A673 (cell line): ENCODE data around the gene PRKCA. TPM values are rescaled to one million over a fixed set of nuclear protein-coding genes. Genes with fewer than 3 reads are reported as not detected.

Experiments
- BruUV-seq: library from RNA; stranded (reverse); fragments of 400-500 nt; replicated peaks from 2 replicates; lab custom pipeline; 2021; lab: Mats Ljungman, UMichigan
- CTCF ChIA-PET: fragments of 300-600 bp; sonication (Branson Sonifier 250); formaldehyde crosslinking; loops from one replicate; lab custom pipeline; 2022; ENCODE audit warnings: antibody characterized with exemption; lab: Charles Lee
- POLR2A ChIA-PET: fragments of 300-600 bp; sonication (Branson Sonifier 250); formaldehyde crosslinking; loops from one replicate; lab custom pipeline; 2022; ENCODE audit warnings: antibody characterized with exemption; ENCODE audit not compliant: low non-redundant PET; lab: Charles Lee
- DNase-seq: peaks from one replicate; pipeline ENCODE4 v3.0.0-alpha.2; 2015; ENCODE audit warnings: low spot score
- H3K27ac ChIP-seq: fragments of 200-600 bp; sonication (generic); 2 replicates; pipeline ENCODE4 v1.5.1; 2016; ENCODE audit warnings: mixed run types, low read depth, mild to moderate bottlenecking, mixed read lengths, antibody characterized with exemption, low read length; ENCODE audit not compliant: poor library complexity, severe bottlenecking
- H3K27me3 ChIP-seq: fragments of 200-600 bp; sonication (generic); replicated peaks from 2 replicates; pipeline ENCODE4 v1.6.1; 2017; ENCODE audit warnings: mixed run types, low read depth, mild to moderate bottlenecking, mixed read lengths, antibody characterized with exemption, low read length; ENCODE audit not compliant: insufficient read depth, poor library complexity
- H3K36me3 ChIP-seq: fragments of 200-600 bp; sonication (generic); 2 replicates; pipeline ENCODE4 v1.6.1; 2016; ENCODE audit warnings: mixed run types, mild to moderate bottlenecking, mixed read lengths, antibody characterized with exemption, low read length; ENCODE audit not compliant: insufficient read depth, poor library complexity, severe bottlenecking
- H3K4me1 ChIP-seq: fragments of 200-600 bp; sonication (generic); 2 replicates; pipeline ENCODE4 v1.6.1; 2017; ENCODE audit warnings: mixed run types, mild to moderate bottlenecking, mixed read lengths, antibody characterized with exemption, low read length; ENCODE audit not compliant: insufficient read depth, poor library complexity, severe bottlenecking
- H3K4me3 ChIP-seq: fragments of 200-600 bp; sonication (generic); 2 replicates; pipeline ENCODE4 v1.5.1; 2016; ENCODE audit warnings: low read depth, mixed run types, mild to moderate bottlenecking, mixed read lengths, low read length; ENCODE audit not compliant: poor library complexity, severe bottlenecking
- H3K9me3 ChIP-seq: fragments of 200-600 bp; sonication (generic); 2 replicates; pipeline ENCODE4 v1.6.1; 2016; ENCODE audit warnings: mixed run types, low read depth, mild to moderate bottlenecking, mixed read lengths, antibody characterized with exemption, low read length; ENCODE audit not compliant: poor library complexity, severe bottlenecking
- EZH2 ChIP-seq: fragments of 200-600 bp; sonication (generic); IDR thresholded peaks from 2 replicates; pipeline ENCODE4 v1.6.1; 2017; ENCODE audit warnings: borderline replicate concordance, low read depth, mild to moderate bottlenecking, mixed read lengths, antibody characterized with exemption, low read length; ENCODE audit not compliant: poor library complexity, severe bottlenecking
- intact Hi-C: fragments of 100-400 bp; cut with micrococcal nuclease; formaldehyde crosslinking; loops from one replicate; pipeline ENCODE4 v1.10.0; 2022; ENCODE audit not compliant: unreplicated experiment
- total RNA-seq: library from RNA; stranded (reverse); gene quantifications from 2 replicates; pipeline ENCODE4 v1.2.3, GENCODE V29; 2021
- TF ChIP-seq, protein P1 (sequence below): fragments of 300-800, 200-600 bp; sonication (generic); conservative IDR thresholded peaks from 2 replicates; pipeline ENCODE4 v1.5.1; 2017; ENCODE audit warnings: low read depth, mild to moderate bottlenecking, antibody characterized with exemption, low read length, moderate library complexity, mixed read lengths

Gene PRKCA
- total RNA-seq, 1 experiment from 2014 or later, result 16.3 TPM

DNA sequence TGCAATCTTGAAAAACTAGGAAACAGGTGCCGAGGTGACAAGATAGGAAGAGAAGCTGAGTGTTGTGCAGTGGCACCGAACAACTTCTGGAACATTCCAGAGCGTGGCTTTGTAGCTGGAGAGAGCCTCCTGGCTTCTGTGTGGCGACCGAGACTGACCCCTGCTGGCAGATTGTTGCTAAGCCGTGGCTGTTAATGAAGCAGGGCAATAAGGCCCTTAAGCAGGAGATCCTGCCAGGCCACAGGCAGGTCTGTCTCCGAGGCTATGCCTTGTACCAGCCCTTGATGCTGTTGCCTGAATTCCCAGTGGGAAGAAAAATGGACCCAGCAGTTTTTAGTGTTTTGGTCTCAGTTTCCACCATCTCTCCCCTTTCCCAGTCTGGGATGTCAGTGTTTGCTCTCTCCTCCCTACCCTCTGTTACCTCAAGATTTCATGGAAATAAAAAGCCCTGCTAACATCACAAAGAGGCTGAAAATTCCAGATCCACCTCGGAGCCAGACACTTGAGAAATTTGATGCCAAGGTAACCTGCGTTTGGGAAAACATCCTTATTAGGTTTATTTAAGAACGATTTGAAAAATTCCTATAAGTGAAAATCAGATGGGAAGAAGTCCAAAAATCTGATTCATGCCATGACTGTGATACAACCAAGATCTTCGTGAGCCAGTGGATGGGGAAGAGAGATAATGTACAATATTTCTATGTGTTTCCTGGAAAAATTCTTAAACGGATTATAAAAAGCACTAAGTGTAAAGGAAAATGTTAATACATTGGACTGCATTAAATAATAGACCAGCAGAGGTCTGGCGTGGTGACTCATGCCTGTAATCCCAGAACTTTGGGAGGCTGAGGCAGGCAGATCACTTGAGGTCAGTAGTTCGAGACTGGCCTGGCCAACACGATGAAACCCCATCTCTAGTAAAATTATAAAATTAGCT, 265.1 kb downstream of the PRKCA start:
- Histone ChIP-seq H3K27me3 (no peaks in the 10 kb centered on the region), H3K4me1 (peaks cover 26% of the 10 kb centered on the region), H3K36me3 (no peaks in the 10 kb centered on the region), H3K9me3 (no peaks in the 10 kb centered on the region), H3K27ac (no peak overlapping the region), H3K4me3 (no peak overlapping the region)
- no peak for TF ChIP-seq EZH2
- TF ChIP-seq, protein P1, sequence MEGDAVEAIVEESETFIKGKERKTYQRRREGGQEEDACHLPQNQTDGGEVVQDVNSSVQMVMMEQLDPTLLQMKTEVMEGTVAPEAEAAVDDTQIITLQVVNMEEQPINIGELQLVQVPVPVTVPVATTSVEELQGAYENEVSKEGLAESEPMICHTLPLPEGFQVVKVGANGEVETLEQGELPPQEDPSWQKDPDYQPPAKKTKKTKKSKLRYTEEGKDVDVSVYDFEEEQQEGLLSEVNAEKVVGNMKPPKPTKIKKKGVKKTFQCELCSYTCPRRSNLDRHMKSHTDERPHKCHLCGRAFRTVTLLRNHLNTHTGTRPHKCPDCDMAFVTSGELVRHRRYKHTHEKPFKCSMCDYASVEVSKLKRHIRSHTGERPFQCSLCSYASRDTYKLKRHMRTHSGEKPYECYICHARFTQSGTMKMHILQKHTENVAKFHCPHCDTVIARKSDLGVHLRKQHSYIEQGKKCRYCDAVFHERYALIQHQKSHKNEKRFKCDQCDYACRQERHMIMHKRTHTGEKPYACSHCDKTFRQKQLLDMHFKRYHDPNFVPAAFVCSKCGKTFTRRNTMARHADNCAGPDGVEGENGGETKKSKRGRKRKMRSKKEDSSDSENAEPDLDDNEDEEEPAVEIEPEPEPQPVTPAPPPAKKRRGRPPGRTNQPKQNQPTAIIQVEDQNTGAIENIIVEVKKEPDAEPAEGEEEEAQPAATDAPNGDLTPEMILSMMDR, result peak; percentile 82
- intact Hi-C loops, result loop anchor here (1.0 kb wide), 1 partner anchor 312 kb away; no protein-coding TSS in a partner anchor
- CTCF ChIA-PET, result interaction anchor here (0.7 kb wide), 2 partner anchors 15 to 293 kb away, joined by 3 to 4 read pairs; no protein-coding TSS in a partner anchor
- no TSS peak for BruUV-seq
- POLR2A ChIA-PET, result no interaction called here
- DNase-seq, result peak; percentile 76

DNA sequence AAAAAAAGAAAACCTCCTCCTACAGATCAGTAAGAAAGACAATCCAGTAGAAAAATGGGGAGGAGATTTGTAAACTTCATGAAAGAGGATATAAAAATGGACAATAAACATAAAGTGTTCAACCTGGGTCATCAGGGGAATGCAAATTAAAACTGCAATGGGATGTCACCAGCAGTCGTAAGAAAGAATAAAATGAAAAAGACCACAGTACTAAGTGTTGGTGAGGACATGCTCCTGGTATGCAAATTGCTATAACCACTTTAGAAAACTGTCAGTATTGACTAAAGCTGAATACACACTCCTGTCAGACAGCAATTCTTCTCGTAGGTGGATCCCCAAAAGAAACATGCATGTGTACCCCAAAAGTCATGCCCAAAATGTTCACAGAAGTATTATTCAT, 267.2 kb downstream of the PRKCA start:
- ChIA-PET POLR2A (no interaction called here), CTCF (no interaction called here)
- intact Hi-C loops, result no loop called here

DNA sequence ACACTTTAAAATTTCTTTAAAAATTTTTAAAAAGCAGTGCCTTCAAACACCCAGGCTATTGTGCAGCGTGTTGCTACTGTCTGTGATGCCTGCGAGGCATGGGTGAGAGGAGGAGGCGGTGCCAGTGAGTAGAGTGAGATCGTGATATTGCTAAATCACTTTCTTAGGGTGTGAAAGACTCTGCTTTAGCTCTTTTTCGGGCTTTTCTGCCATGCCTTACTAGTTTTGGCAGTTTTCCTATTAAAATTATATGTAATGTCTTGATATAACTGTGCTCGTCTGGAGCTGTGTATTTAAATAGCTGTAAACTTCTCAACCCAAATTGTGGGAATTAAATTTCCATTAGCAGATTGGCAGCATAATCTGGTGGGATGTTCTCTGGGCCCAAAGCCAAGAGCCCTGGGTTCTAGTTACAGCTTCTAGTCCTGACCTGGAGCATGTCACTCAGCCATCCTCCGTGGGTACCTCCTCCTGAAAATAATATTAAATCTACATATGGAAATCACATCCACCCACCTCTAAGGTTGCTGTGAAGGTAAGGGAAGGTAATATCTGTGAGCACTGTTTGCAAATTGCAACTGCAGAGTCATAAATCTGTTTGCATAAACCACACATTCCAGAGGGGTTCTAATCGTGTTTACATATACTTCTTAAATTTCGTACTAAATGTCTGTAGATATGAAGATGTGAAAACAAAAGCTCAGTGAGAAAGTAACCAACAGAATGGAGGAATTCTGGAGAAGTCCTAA, 268.2 kb downstream of the PRKCA start:
- no peak overlapping the region for H3K27ac ChIP-seq
- no peaks in the 10 kb centered on the region for H3K9me3 ChIP-seq
- H3K36me3 ChIP-seq, result no peaks in the 10 kb centered on the region
- TF ChIP-seq EZH2, result no peak
- TF ChIP-seq, protein P1, result no peak
- BruUV-seq, result no TSS peak
- H3K4me3 ChIP-seq, result no peak overlapping the region
- peak; percentile 27 for DNase-seq
- intact Hi-C loops, result no loop called here
- peaks cover 20% of the 10 kb centered on the region for H3K4me1 ChIP-seq
- POLR2A ChIA-PET, result no interaction called here
- CTCF ChIA-PET, result no interaction called here
- no peaks in the 10 kb centered on the region for H3K27me3 ChIP-seq

More for the DNA sequence above, 267.2 kb downstream of the PRKCA start:
- H3K27ac ChIP-seq, result no peak overlapping the region
- no peak for DNase-seq
- H3K9me3 ChIP-seq, result no peaks in the 10 kb centered on the region
- no peaks in the 10 kb centered on the region for H3K36me3 ChIP-seq
- BruUV-seq, result no TSS peak
- no peak for TF ChIP-seq EZH2
- TF ChIP-seq, protein P1, result no peak
- H3K4me1 ChIP-seq, result peaks cover 26% of the 10 kb centered on the region
- H3K4me3 ChIP-seq, result no peak overlapping the region
- no peaks in the 10 kb centered on the region for H3K27me3 ChIP-seq
